ENCODE results near the gene ZNRF1. TPM values are rescaled to one million over a fixed set of nuclear protein-coding genes. Genes with fewer than 3 reads are reported as not detected.

Gene ZNRF1
- total RNA-seq, 5 donors from 2014 or later (not counting 1 experiment from before 2014, with no cell fraction given): 5.5 to 7.8 (median 7.5) TPM

- Histone ChIP-seq H3K36me3 (ENCODE audit: control insufficient read depth in 2 of 2, extremely low read depth in 1 of 2, insufficient read depth in 1 of 2, low read length in 1 of 2) (no peaks in the 10 kb centered on the region), H3K9me3 (no peaks in the 10 kb centered on the region), H3K4me3 (ENCODE audit: control insufficient read depth in 1 of 2, extremely low read depth in 1 of 2, low read length in 1 of 2) (peak overlapping the region; percentile 60 to 62), H3K4me1 (ENCODE audit: control insufficient read depth in 1 of 2, extremely low read depth in 1 of 2, insufficient read depth in 2 of 2, low read length in 2 of 2) (peaks cover 6 to 23% of the 10 kb centered on the region in 2 experiments), H3K27ac (ENCODE audit: low read length) (no peak overlapping the region), H3K27me3 (replicated peaks in 1 of 2; ENCODE audit: control insufficient read depth in 2 of 2, extremely low read depth in 1 of 2, insufficient read depth in 2 of 2, low read length in 1 of 2) (peaks cover 0 to 10% of the 10 kb centered on the region in 2 experiments)
- POLR2A ChIA-PET: no interaction called here
- CTCF ChIA-PET: interaction anchor here in 1 of 2 donors (2.2 kb wide), 1 partner anchor 112 kb away, joined by 35 read pairs; no protein-coding TSS in a partner anchor
- WGBS (ENCODE audit: insufficient coverage): 0% methylated on average over 36 of the region's 44 CpGs
- H3K36me3 Mint-ChIP-seq: peaks cover 6% of the 10 kb centered on the region
- peak overlapping the region; percentile 64 to 76 (median 65) for H3K4me3 Mint-ChIP-seq
- peaks cover 12 to 20% (median 17%) of the 10 kb centered on the region in 3 donors for H3K4me1 Mint-ChIP-seq
- H3K27ac Mint-ChIP-seq: no peak overlapping the region
- DNase-seq (peak in 11 of 35 experiments; percentile 9 to 53 (median 22)), ATAC-seq (replicated peaks in 1 of 4) (peak; percentile 54 to 64 (median 60))
- H3K27me3 Mint-ChIP-seq: peaks cover 3 to 5% of the 10 kb centered on the region in 2 donors
- H3K9me3 Mint-ChIP-seq: no peaks in the 10 kb centered on the region
Measured at GRCh38 chr16:74999219-74999608, 390 bp downstream of the ZNRF1 start.

GRCh38 chr16:74999609-75000480, 1.0 kb downstream of the ZNRF1 start:
- peak; percentile 44 to 70 (median 64) for ATAC-seq (replicated peaks in 1 of 4)

GRCh38 chr16:75000481-75001081, 1.8 kb downstream of the ZNRF1 start:
- peak overlapping the region; percentile 64 to 82 (median 76) for H3K4me3 Mint-ChIP-seq
- H3K27ac ChIP-seq (ENCODE audit: low read length): no peak overlapping the region
- peaks cover 0 to 10% of the 10 kb centered on the region in 2 experiments for H3K27me3 ChIP-seq (replicated peaks in 1 of 2; ENCODE audit: control insufficient read depth in 2 of 2, extremely low read depth in 1 of 2, insufficient read depth in 2 of 2, low read length in 1 of 2)
- H3K9me3 Mint-ChIP-seq: no peaks in the 10 kb centered on the region
- H3K9me3 ChIP-seq: no peaks in the 10 kb centered on the region
- peaks cover 6% of the 10 kb centered on the region for H3K36me3 Mint-ChIP-seq
- ChIA-PET POLR2A (no interaction called here), CTCF (no interaction called here)
- no peaks in the 10 kb centered on the region for H3K36me3 ChIP-seq (ENCODE audit: control insufficient read depth in 2 of 2, extremely low read depth in 1 of 2, insufficient read depth in 1 of 2, low read length in 1 of 2)
- peaks cover 12 to 20% (median 17%) of the 10 kb centered on the region in 3 donors for H3K4me1 Mint-ChIP-seq
- WGBS (ENCODE audit: insufficient coverage): 56% methylated on average over 9 of the region's 15 CpGs
- peak overlapping the region in 1 of 2 donors; percentile 60 for H3K4me3 ChIP-seq (ENCODE audit: control insufficient read depth in 1 of 2, extremely low read depth in 1 of 2, low read length in 1 of 2)
- ATAC-seq (replicated peaks in 1 of 4): no peak
- DNase-seq: peak in 2 of 35 experiments; percentile 3 to 10
- H3K27me3 Mint-ChIP-seq: peaks cover 3 to 5% of the 10 kb centered on the region in 2 donors
- no peak overlapping the region for H3K27ac Mint-ChIP-seq
- peaks cover 6 to 23% of the 10 kb centered on the region in 2 experiments for H3K4me1 ChIP-seq (ENCODE audit: control insufficient read depth in 1 of 2, extremely low read depth in 1 of 2, insufficient read depth in 2 of 2, low read length in 2 of 2)

More at GRCh38 chr16:74999609-75000480, 1.0 kb downstream of the ZNRF1 start:
- Histone ChIP-seq H3K36me3 (ENCODE audit: control insufficient read depth in 2 of 2, extremely low read depth in 1 of 2, insufficient read depth in 1 of 2, low read length in 1 of 2) (no peaks in the 10 kb centered on the region), H3K27me3 (replicated peaks in 1 of 2; ENCODE audit: control insufficient read depth in 2 of 2, extremely low read depth in 1 of 2, insufficient read depth in 2 of 2, low read length in 1 of 2) (peaks cover 0 to 10% of the 10 kb centered on the region in 2 experiments), H3K4me1 (ENCODE audit: control insufficient read depth in 1 of 2, extremely low read depth in 1 of 2, insufficient read depth in 2 of 2, low read length in 2 of 2) (peaks cover 6 to 23% of the 10 kb centered on the region in 2 experiments), H3K4me3 (ENCODE audit: control insufficient read depth in 1 of 2, extremely low read depth in 1 of 2, low read length in 1 of 2) (peak overlapping the region; percentile 60 to 62), H3K27ac (ENCODE audit: low read length) (no peak overlapping the region), H3K9me3 (no peaks in the 10 kb centered on the region)
- POLR2A ChIA-PET: no interaction called here
- DNase-seq: peak; percentile 39 to 76 (median 66)
- Mint-ChIP-seq H3K4me1 (peaks cover 12 to 20% (median 17%) of the 10 kb centered on the region in 3 donors), H3K9me3 (no peaks in the 10 kb centered on the region), H3K36me3 (peaks cover 6% of the 10 kb centered on the region), H3K4me3 (peak overlapping the region; percentile 64 to 82 (median 76)), H3K27me3 (peaks cover 3 to 5% of the 10 kb centered on the region in 2 donors), H3K27ac (peak overlapping the region in 1 of 2 donors; percentile 5)
- CTCF ChIA-PET: interaction anchor here in 1 of 2 donors (2.2 kb wide), 1 partner anchor 111 kb away, joined by 35 read pairs; no protein-coding TSS in a partner anchor
- WGBS (ENCODE audit: insufficient coverage): 5% methylated on average over 71 of the region's 71 CpGs

- H3K27ac Mint-ChIP-seq: no peak overlapping the region
- H3K9me3 Mint-ChIP-seq: no peaks in the 10 kb centered on the region
- ATAC-seq (replicated peaks in 1 of 4) (no peak), DNase-seq (no peak)
- Histone ChIP-seq H3K27me3 (replicated peaks in 1 of 2; ENCODE audit: control insufficient read depth in 2 of 2, extremely low read depth in 1 of 2, insufficient read depth in 2 of 2, low read length in 1 of 2) (peaks cover 0 to 10% of the 10 kb centered on the region in 2 experiments), H3K4me3 (ENCODE audit: control insufficient read depth in 1 of 2, extremely low read depth in 1 of 2, low read length in 1 of 2) (no peak overlapping the region), H3K9me3 (no peaks in the 10 kb centered on the region), H3K4me1 (ENCODE audit: control insufficient read depth in 1 of 2, extremely low read depth in 1 of 2, insufficient read depth in 2 of 2, low read length in 2 of 2) (peaks cover 6 to 23% of the 10 kb centered on the region in 2 experiments), H3K27ac (ENCODE audit: low read length) (no peak overlapping the region), H3K36me3 (ENCODE audit: control insufficient read depth in 2 of 2, extremely low read depth in 1 of 2, insufficient read depth in 1 of 2, low read length in 1 of 2) (no peaks in the 10 kb centered on the region)
- CTCF ChIA-PET: interaction anchor here in 1 of 2 donors (1.2 kb wide), 1 partner anchor 108 kb away, joined by 3 read pairs; no protein-coding TSS in a partner anchor
- peaks cover 12 to 20% (median 17%) of the 10 kb centered on the region in 3 donors for H3K4me1 Mint-ChIP-seq
- H3K36me3 Mint-ChIP-seq: peaks cover 6% of the 10 kb centered on the region
- H3K27me3 Mint-ChIP-seq: peaks cover 3 to 5% of the 10 kb centered on the region in 2 donors
- POLR2A ChIA-PET: no interaction called here
- no peak overlapping the region for H3K4me3 Mint-ChIP-seq
- 71% methylated on average over 5 of the region's 9 CpGs for WGBS (ENCODE audit: insufficient coverage)
Measured at GRCh38 chr16:75002474-75002873, 3.6 kb downstream of the ZNRF1 start.

- H3K36me3 ChIP-seq (ENCODE audit: control insufficient read depth in 2 of 2, extremely low read depth in 1 of 2, insufficient read depth in 1 of 2, low read length in 1 of 2): no peaks in the 10 kb centered on the region
- Mint-ChIP-seq H3K9me3 (no peaks in the 10 kb centered on the region), H3K27ac (no peak overlapping the region), H3K4me1 (peaks cover 12 to 15% (median 13%) of the 10 kb centered on the region in 3 donors), H3K36me3 (peaks cover 6% of the 10 kb centered on the region), H3K4me3 (no peak overlapping the region), H3K27me3 (peaks cover 3 to 5% of the 10 kb centered on the region in 2 donors)
- ATAC-seq (replicated peaks in 1 of 4) (no peak), DNase-seq (no peak)
- POLR2A ChIA-PET: interaction anchor here in 1 of 2 donors (0.6 kb wide), 1 partner anchor 18 kb away, joined by 4 read pairs; no protein-coding TSS in a partner anchor
- no peaks in the 10 kb centered on the region for H3K9me3 ChIP-seq
- H3K4me1 ChIP-seq (ENCODE audit: control insufficient read depth in 1 of 2, extremely low read depth in 1 of 2, insufficient read depth in 2 of 2, low read length in 2 of 2): peaks cover 6 to 15% of the 10 kb centered on the region in 2 experiments
- no peak overlapping the region for H3K27ac ChIP-seq (ENCODE audit: low read length)
- no peak overlapping the region for H3K4me3 ChIP-seq (ENCODE audit: control insufficient read depth in 1 of 2, extremely low read depth in 1 of 2, low read length in 1 of 2)
- H3K27me3 ChIP-seq (replicated peaks in 1 of 2; ENCODE audit: control insufficient read depth in 2 of 2, extremely low read depth in 1 of 2, insufficient read depth in 2 of 2, low read length in 1 of 2): peaks cover 0 to 10% of the 10 kb centered on the region in 2 experiments
- WGBS (ENCODE audit: insufficient coverage): 90% methylated on average over 2 of the region's 5 CpGs
- CTCF ChIA-PET: interaction anchor here (0.6 to 1.7 kb wide), 3 partner anchors 107 to 531 kb away, joined by 3 to 8 read pairs (median 3); no protein-coding TSS in a partner anchor
Measured at GRCh38 chr16:75003931-75004330, 5.1 kb downstream of the ZNRF1 start.

GRCh38 chr16:75004460-75004859, 5.6 kb downstream of the ZNRF1 start:
- Mint-ChIP-seq H3K4me3 (no peak overlapping the region), H3K27ac (no peak overlapping the region), H3K27me3 (peaks cover 3 to 5% of the 10 kb centered on the region in 2 donors), H3K4me1 (peaks cover 12 to 15% (median 13%) of the 10 kb centered on the region in 3 donors), H3K9me3 (no peaks in the 10 kb centered on the region), H3K36me3 (peaks cover 6% of the 10 kb centered on the region)
- ATAC-seq (replicated peaks in 1 of 4) (no peak), DNase-seq (no peak)
- Histone ChIP-seq H3K36me3 (ENCODE audit: control insufficient read depth in 2 of 2, extremely low read depth in 1 of 2, insufficient read depth in 1 of 2, low read length in 1 of 2) (no peaks in the 10 kb centered on the region), H3K4me1 (ENCODE audit: control insufficient read depth in 1 of 2, extremely low read depth in 1 of 2, insufficient read depth in 2 of 2, low read length in 2 of 2) (peaks cover 6 to 13% of the 10 kb centered on the region in 2 experiments), H3K4me3 (ENCODE audit: control insufficient read depth in 1 of 2, extremely low read depth in 1 of 2, low read length in 1 of 2) (no peak overlapping the region), H3K27ac (ENCODE audit: low read length) (no peak overlapping the region), H3K27me3 (replicated peaks in 1 of 2; ENCODE audit: control insufficient read depth in 2 of 2, extremely low read depth in 1 of 2, insufficient read depth in 2 of 2, low read length in 1 of 2) (peaks cover 0 to 10% of the 10 kb centered on the region in 2 experiments), H3K9me3 (no peaks in the 10 kb centered on the region)
- CTCF ChIA-PET: interaction anchor here (0.6 to 1.7 kb wide), 2 partner anchors 107 to 530 kb away, joined by 3 to 8 read pairs; no protein-coding TSS in a partner anchor
- WGBS (ENCODE audit: insufficient coverage): no CpG with 5 or more reads among the region's 3 CpGs
- POLR2A ChIA-PET: no interaction called here

All from T-cell (primary cell).